B cell (primary cell): ENCODE data around the gene AGPAT1. TPM values are rescaled to one million over a fixed set of nuclear protein-coding genes. Genes with fewer than 3 reads are reported as not detected.

Source experiments
- ATAC-seq: fragments of 200-7000 bp; cut with Tn5 transposase; one replicate; pipeline ENCODE4 v1.10.0; 2021; ENCODE audit warnings: low read depth, mild to moderate bottlenecking, moderate number of reproducible peaks, moderate library complexity
- CTCF ChIA-PET: fragments of 350-600 bp; sonication (Branson Sonifier 250); formaldehyde crosslinking; loops from one replicate; lab custom pipeline; 2021; ENCODE audit warnings: antibody characterized with exemption, inconsistent platforms; lab: Charles Lee
- POLR2A ChIA-PET: fragments of 350-600 bp; sonication (Branson Sonifier 250); formaldehyde crosslinking; loops from one replicate; lab custom pipeline; 2021; ENCODE audit warnings: antibody characterized with exemption; lab: Charles Lee
- DNase-seq: peaks from one replicate; pipeline ENCODE4 v3.0.0; 2013
- H2AFZ ChIP-seq: 2 replicates; pipeline ENCODE4 v1.6.1; 2012; ENCODE audit warnings: mild to moderate bottlenecking, low read depth, low read length; ENCODE audit not compliant: insufficient read depth, poor library complexity, severe bottlenecking
- H3K27ac ChIP-seq, 2 donors: 1 replicate in 1 of 2; 2 replicates in 1 of 2; pipeline ENCODE4 v1.5.1; 2012 to 2013; ENCODE audit warnings: low read length in 2 of 2, mild to moderate bottlenecking in 2 of 2, moderate library complexity in 1 of 2
- H3K27me3 ChIP-seq, 4 experiments: fragments of 200-600 bp in 1 of 4; sonication (generic) in 1 of 4; replicated peaks in 1 of 4; 1 replicate in 2 of 4; 2 replicates in 2 of 4; pipeline versions ENCODE4 v1.6.1 to v1.7.0; 2013 to 2016; ENCODE audit warnings: low read length in 3 of 4, mild to moderate bottlenecking in 2 of 4, mixed read lengths in 1 of 4, moderate library complexity in 1 of 4; ENCODE audit not compliant: insufficient read depth in 4 of 4, control insufficient read depth in 3 of 4; ENCODE audit errors: control extremely low read depth in 1 of 4
- H3K36me3 ChIP-seq, 2 experiments: replicated peaks in 1 of 2; 1 replicate in 1 of 2; 2 replicates in 1 of 2; pipeline versions ENCODE4 v1.6.1 to v1.7.1; 2013; ENCODE audit warnings: low read length in 1 of 2; ENCODE audit not compliant: insufficient read depth in 2 of 2, control insufficient read depth in 1 of 2; ENCODE audit errors: control extremely low read depth in 1 of 2, extremely low read depth in 1 of 2
- H3K4me1 ChIP-seq, 2 donors: fragments of 200-600 bp in 1 of 2; sonication (generic) in 1 of 2; 1 replicate in 1 of 2; 2 replicates in 1 of 2; pipeline versions ENCODE4 v1.5.1 to v1.6.1; 2013 to 2017; ENCODE audit warnings: low read length in 2 of 2; ENCODE audit not compliant: control insufficient read depth in 2 of 2, insufficient read depth in 2 of 2
- H3K4me2 ChIP-seq: replicated peaks from 2 replicates; pipeline ENCODE3; 2012; ENCODE audit warnings: mild to moderate bottlenecking, low read depth, low read length; ENCODE audit not compliant: poor library complexity, severe bottlenecking
- H3K4me3 ChIP-seq, 5 experiments: fragments of 200-600 bp in 1 of 5; sonication (generic) in 1 of 5; 1 replicate in 3 of 5; 2 replicates in 2 of 5; pipeline versions ENCODE4 v1.5.1 to v1.7.0; 2011 to 2016; ENCODE audit warnings: low read length in 4 of 5, mild to moderate bottlenecking in 4 of 5, low read depth in 2 of 5, control low read depth in 1 of 5, moderate library complexity in 1 of 5; ENCODE audit not compliant: insufficient read depth in 1 of 5; ENCODE audit errors: control extremely low read depth in 1 of 5, extremely low read depth in 1 of 5
- H3K79me2 ChIP-seq: fragments of 200-600 bp; sonication (generic); one replicate; pipeline ENCODE4 v1.6.0; 2016; ENCODE audit warnings: low read length; ENCODE audit not compliant: control insufficient read depth, insufficient read depth
- H3K9ac ChIP-seq: fragments of 200-600 bp; sonication (generic); 2 replicates; pipeline ENCODE4 v1.6.1; 2017; ENCODE audit warnings: mild to moderate bottlenecking, low read length, moderate library complexity
- H3K9me3 ChIP-seq, 3 donors: one replicate each; pipeline versions ENCODE4 v1.6.1 to v1.7.1; 2013; ENCODE audit warnings: low read length in 2 of 3; ENCODE audit not compliant: control insufficient read depth in 2 of 3, insufficient read depth in 1 of 3; ENCODE audit errors: control extremely low read depth in 1 of 3
- H4K20me1 ChIP-seq: 2 replicates; pipeline ENCODE4 v1.6.0; 2012; ENCODE audit warnings: mild to moderate bottlenecking, low read length; ENCODE audit not compliant: insufficient read depth, control insufficient read depth, poor library complexity, severe bottlenecking
- H3K27ac Mint-ChIP-seq: one replicate; pipeline ENCODE4 v1.8.0; 2021; ENCODE audit warnings: mixed read lengths
- H3K27me3 Mint-ChIP-seq: one replicate; pipeline ENCODE4 v1.8.0; 2021; ENCODE audit warnings: mixed read lengths
- H3K4me1 Mint-ChIP-seq: one replicate; pipeline ENCODE4 v1.8.0; 2021; ENCODE audit warnings: mixed read lengths
- H3K4me3 Mint-ChIP-seq: one replicate; pipeline ENCODE4 v1.8.0; 2021; ENCODE audit warnings: mixed read lengths
- H3K9me3 Mint-ChIP-seq: one replicate; pipeline ENCODE4 v1.8.0; 2022; ENCODE audit warnings: mixed read lengths; ENCODE audit not compliant: insufficient read depth
- EZH2 ChIP-seq: IDR thresholded peaks from 2 replicates; pipeline ENCODE4 v1.6.1; 2012; ENCODE audit warnings: borderline replicate concordance, low read depth, mild to moderate bottlenecking, moderate library complexity, low read length; ENCODE audit not compliant: insufficient read depth, poor library complexity, severe bottlenecking
- WGBS: methylation state at CpG from one replicate; pipeline ENCODE4 v1.1.5; 2013; ENCODE audit warnings: missing lambda C conversion rate; ENCODE audit not compliant: insufficient coverage; 5-methylcytosine and 5-hydroxymethylcytosine counted together
- intact Hi-C: fragments of 100-400 bp; cut with micrococcal nuclease; formaldehyde crosslinking; loops from one replicate; pipeline ENCODE4 v1.10.0; 2022
- polyA plus RNA-seq: library from polyadenylated mRNA; depleted of rRNA; stranded (reverse); fragments of >200 nt; gene quantifications from 2 replicates; pipeline ENCODE4 v1.2.3, GENCODE V29; 2012
- total RNA-seq, 2 donors: library from RNA; stranded (reverse); fragments of 120-200 nt in 1 of 2; gene quantifications; 1 replicate in 1 of 2; 2 replicates in 1 of 2; pipeline versions ENCODE4 v1.2.3 to v1.2.4, GENCODE V29; 2013 to 2022
- TF ChIP-seq, protein P1 (sequence below): fragments of 200-600 bp; IDR thresholded peaks from one replicate; pipeline ENCODE4 v1.8.0; 2022; ENCODE audit warnings: antibody characterized with exemption, mild to moderate bottlenecking

The AGPAT1 gene
- total and polyA plus RNA-seq, 2 donors (not counting 1 experiment from before 2014, with no cell fraction given), result 29.8 to 37.1 TPM

DNA sequence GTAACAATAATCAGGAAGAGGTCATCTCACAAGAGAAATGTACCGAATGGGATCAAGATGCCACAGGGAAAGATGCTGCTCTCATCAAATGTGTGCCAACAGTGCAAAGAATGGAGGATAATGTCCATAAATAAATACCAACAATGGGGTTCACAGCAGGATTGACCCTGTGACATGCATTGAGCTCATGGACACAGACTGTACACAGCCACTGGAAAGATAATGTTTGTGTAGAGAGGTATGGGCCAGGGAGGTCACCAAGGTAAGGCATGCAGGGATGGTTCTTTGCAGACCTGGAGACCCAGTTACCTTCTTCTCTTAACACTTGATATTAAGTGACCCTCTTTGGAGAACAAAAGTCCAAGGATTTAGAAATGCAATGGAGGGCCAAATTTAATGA, 1.5 kb downstream of the AGPAT1 start:
- peak overlapping the region; percentile 0 for H3K27ac Mint-ChIP-seq
- no peaks in the 10 kb centered on the region for H3K9me3 Mint-ChIP-seq
- H3K4me1 Mint-ChIP-seq, result peaks cover 56% of the 10 kb centered on the region
- ATAC-seq (no peak), DNase-seq (no peak)
- H3K27me3 Mint-ChIP-seq, result no peaks in the 10 kb centered on the region
- ChIA-PET POLR2A (no interaction called here), CTCF (no interaction called here)
- no peak overlapping the region for H2AFZ ChIP-seq
- peaks cover 22% of the 10 kb centered on the region for H3K79me2 ChIP-seq
- H3K27me3 ChIP-seq, result no peaks in the 10 kb centered on the region
- no peaks in the 10 kb centered on the region for H3K9me3 ChIP-seq
- no peak overlapping the region for H3K9ac ChIP-seq
- H3K4me3 ChIP-seq, result no peak overlapping the region
- WGBS, result no CpG with 5 or more reads among the region's 1 CpG
- H3K27ac ChIP-seq, result no peak overlapping the region
- intact Hi-C loops, result no loop called here
- no peak for TF ChIP-seq EZH2
- TF ChIP-seq, protein P1, sequence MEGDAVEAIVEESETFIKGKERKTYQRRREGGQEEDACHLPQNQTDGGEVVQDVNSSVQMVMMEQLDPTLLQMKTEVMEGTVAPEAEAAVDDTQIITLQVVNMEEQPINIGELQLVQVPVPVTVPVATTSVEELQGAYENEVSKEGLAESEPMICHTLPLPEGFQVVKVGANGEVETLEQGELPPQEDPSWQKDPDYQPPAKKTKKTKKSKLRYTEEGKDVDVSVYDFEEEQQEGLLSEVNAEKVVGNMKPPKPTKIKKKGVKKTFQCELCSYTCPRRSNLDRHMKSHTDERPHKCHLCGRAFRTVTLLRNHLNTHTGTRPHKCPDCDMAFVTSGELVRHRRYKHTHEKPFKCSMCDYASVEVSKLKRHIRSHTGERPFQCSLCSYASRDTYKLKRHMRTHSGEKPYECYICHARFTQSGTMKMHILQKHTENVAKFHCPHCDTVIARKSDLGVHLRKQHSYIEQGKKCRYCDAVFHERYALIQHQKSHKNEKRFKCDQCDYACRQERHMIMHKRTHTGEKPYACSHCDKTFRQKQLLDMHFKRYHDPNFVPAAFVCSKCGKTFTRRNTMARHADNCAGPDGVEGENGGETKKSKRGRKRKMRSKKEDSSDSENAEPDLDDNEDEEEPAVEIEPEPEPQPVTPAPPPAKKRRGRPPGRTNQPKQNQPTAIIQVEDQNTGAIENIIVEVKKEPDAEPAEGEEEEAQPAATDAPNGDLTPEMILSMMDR, result no peak
- H4K20me1 ChIP-seq, result no peaks in the 10 kb centered on the region
- no peak overlapping the region for H3K4me2 ChIP-seq
- H3K4me1 ChIP-seq, result peaks cover 32 to 48% of the 10 kb centered on the region in 2 donors
- peaks cover 7 to 17% of the 10 kb centered on the region in 2 experiments for H3K36me3 ChIP-seq
- H3K4me3 Mint-ChIP-seq, result peak overlapping the region; percentile 30

- Mint-ChIP-seq H3K4me3 (peak overlapping the region; percentile 2), H3K27ac (no peak overlapping the region), H3K27me3 (no peaks in the 10 kb centered on the region), H3K9me3 (no peaks in the 10 kb centered on the region), H3K4me1 (peaks cover 47% of the 10 kb centered on the region)
- ATAC-seq, result no peak
- H2AFZ ChIP-seq, result no peak overlapping the region
- H3K4me1 ChIP-seq, result peaks cover 23 to 43% of the 10 kb centered on the region in 2 donors
- 82% methylated on average over 4 of the region's 4 CpGs for WGBS
- no peak overlapping the region for H3K9ac ChIP-seq
- peaks cover 7 to 20% of the 10 kb centered on the region in 2 experiments for H3K36me3 ChIP-seq
- no peak overlapping the region for H3K4me2 ChIP-seq
- no peaks in the 10 kb centered on the region for H3K27me3 ChIP-seq
- H3K27ac ChIP-seq, result no peak overlapping the region
- H3K4me3 ChIP-seq, result no peak overlapping the region
- POLR2A ChIA-PET, result no interaction called here
- no peaks in the 10 kb centered on the region for H4K20me1 ChIP-seq
- intact Hi-C loops, result no loop called here
- DNase-seq, result no peak
- no peaks in the 10 kb centered on the region for H3K9me3 ChIP-seq
- CTCF ChIA-PET, result no interaction called here
- TF ChIP-seq EZH2, result no peak
- TF ChIP-seq, protein P1, result no peak
- H3K79me2 ChIP-seq, result peaks cover 12% of the 10 kb centered on the region
These were observed 2.7 kb downstream of the AGPAT1 start for GRCh38 chr6:32173051-32173727.
